G401 (cell line): Measurements from ENCODE around the gene HEY2. TPM values are rescaled to one million over a fixed set of nuclear protein-coding genes. Genes with fewer than 3 reads are reported as not detected.

Experiments
- DNase-seq: peaks from one replicate; pipeline ENCODE4 v3.0.0-alpha.2; 2015; ENCODE audit warnings: low spot score
- in situ Hi-C: cut with HindIII; loops from 2 replicates; pipeline ENCODE4 v1.10.0; 2016; ENCODE audit warnings: low sequenced_read_pairs, mixed read lengths
- total RNA-seq: library from RNA; depleted of rRNA; stranded (reverse); fragments of >200 nt; shearing (Covaris generic); gene quantifications from 2 replicates; pipeline ENCODE4 v1.2.3, GENCODE V29; 2014; rRNA removed

Gene HEY2
- total RNA-seq, 1 experiment from 2014 or later, result not detected

DNA sequence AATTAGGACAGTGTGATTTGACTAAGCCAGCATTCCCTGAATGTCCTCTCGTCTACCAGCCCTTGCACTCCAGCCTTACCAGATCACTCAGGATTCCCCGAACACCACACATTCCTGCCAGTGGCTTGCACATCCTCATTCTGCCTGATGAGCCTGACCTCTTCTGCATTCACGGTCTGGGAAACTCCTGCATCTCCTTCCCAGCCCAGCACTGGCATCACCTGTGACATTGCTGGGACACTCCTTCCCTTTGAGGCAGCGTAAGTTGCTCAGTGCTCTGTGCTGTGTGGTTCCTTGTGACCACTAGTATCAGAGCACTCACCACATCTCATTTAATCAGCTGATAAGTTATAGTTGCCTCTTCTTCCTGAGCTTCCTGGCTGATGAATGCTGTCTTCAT, 58.6 kb downstream of the HEY2 start:
- in situ Hi-C loops, result no loop called here
- no peak for DNase-seq

DNA sequence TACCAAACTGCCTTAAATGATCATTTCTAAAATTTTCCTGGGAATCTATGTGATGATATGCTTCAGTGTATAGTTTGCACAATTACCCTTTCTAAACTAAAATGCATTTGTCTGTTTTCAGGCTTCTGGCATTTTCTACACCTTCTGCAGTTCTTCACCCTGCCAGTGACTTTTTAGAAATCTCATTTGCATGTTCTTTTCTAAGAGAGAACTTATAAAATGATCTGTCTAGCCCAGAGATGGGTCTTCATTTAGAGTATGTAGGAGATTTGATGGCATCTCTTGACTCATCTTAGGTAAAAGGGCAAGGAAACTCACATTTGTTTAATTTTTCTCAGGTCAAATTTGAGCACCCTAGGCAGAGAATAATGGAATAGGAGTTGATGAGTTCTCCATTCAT, 59.2 kb downstream of the HEY2 start:
- DNase-seq, result no peak
- in situ Hi-C loops, result no loop called here

DNA sequence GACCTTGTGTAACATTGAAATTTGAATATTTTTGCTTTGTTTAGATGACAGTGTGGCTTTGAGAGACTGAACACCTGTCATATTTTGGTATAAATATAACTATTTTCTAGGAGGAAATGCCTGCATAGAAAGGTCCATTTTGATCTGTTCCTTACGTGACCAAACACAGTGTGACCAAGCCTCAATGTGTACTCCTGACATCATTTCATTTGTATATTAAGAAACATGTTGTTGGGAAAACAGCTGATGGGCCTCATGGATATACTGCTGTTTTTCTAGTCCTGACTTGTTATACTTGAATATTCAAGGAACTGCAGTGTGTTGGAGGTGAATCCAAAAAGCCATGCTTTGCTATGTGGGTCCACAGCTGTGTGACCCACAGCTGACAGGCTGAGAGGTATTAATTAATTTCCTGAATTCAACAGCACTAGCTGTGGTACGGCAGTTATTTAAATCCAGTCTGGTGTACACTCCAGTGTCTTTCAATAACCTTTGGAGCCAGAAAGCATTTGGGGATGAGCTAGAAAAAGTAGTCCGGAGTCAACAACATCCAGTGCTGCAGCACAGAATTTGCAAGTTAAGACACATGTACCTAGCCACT, 60.2 kb downstream of the HEY2 start:
- no peak for DNase-seq
- in situ Hi-C loops, result no loop called here

DNA sequence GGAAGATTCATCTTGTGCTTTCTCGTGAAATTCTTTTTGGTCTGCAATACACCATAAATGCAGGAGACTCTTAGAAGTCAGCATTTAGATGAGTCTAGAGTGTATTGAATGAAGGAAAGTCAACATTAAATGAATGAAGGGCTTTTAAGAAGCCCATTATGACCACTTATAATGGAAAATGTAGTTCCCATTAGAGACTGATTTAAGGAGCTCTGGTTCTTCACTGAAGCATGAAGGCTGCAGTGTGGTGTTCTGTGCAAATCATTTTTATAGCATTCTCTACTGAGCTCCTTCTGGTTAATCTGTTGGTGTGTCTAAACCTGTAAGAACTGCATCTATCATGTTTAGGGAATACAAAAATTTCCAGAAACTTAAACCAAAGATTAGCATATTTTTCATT, 61.0 kb downstream of the HEY2 start:
- no peak for DNase-seq
- in situ Hi-C loops, result no loop called here

Other genes starting within 250 kb of the HEY2 start
- gene NCOA7, start 41.3 kb downstream of the HEY2 start, total RNA-seq, result 1.9 and 6.3 TPM in 2 replicates
- 9.0 and 9.8 TPM in 2 replicates for gene HINT3, start 207.1 kb downstream of the HEY2 start, total RNA-seq
- 20.4 and 22.2 TPM in 2 replicates for gene TRMT11, start 236.9 kb downstream of the HEY2 start, total RNA-seq